H4 (cell line): ENCODE data around the gene CDK9. TPM values are rescaled to one million over a fixed set of nuclear protein-coding genes. Genes with fewer than 3 reads are reported as not detected.
"Not testable (repeated sequence)": the region's sequence is repeated elsewhere in the genome, so short reads cannot be mapped to it uniquely, and the experiment has no call there.

ENCODE experiments used
- DNase-seq: peaks from one replicate; pipeline ENCODE4 v3.0.0-alpha.2; 2015; ENCODE audit warnings: low spot score
- total RNA-seq: library from RNA; depleted of rRNA; stranded (reverse); fragments of >200 nt; shearing (Covaris generic); gene quantifications from 2 replicates; pipeline ENCODE4 v1.2.3, GENCODE V29; 2014; rRNA removed

The CDK9 gene
- total RNA-seq, 1 experiment from 2014 or later: 22.8 TPM

DNA sequence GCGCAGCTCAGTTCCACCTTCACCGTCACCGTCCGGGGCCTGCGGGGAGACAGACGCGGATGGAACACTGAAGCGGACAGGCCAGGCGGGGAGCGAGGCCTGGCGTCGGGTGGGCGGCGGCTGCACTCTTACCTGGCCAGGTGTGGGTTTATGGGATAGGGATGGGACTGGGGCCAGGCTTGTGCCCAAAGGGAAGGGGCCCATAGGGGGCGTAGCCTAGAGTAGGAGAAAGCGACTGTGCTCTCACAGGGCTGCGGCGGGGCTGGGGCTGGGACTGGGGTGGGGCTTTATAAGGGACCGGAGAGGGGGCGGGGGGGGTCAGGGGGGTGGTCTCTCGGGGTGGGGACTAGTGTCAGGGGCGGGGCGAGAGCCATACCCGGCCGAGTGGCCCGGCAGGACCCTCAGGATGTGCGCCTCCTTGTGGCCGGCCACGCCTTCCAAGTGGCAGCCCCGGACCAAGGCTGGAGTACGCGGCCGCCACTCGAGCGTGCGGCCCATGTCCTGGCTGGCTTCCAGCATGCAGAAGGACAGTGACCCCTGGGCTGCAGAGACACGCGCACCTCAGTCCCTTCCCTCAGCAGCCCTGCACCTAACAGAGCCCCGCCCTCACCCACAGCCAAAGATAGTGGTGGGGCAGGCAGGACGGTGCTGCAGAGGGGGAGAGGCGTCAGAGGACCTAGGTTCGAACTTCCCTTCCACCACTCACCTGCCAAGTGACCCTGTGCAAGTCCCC lies 39.7 kb downstream of the CDK9 start:
- no peak for DNase-seq

DNA sequence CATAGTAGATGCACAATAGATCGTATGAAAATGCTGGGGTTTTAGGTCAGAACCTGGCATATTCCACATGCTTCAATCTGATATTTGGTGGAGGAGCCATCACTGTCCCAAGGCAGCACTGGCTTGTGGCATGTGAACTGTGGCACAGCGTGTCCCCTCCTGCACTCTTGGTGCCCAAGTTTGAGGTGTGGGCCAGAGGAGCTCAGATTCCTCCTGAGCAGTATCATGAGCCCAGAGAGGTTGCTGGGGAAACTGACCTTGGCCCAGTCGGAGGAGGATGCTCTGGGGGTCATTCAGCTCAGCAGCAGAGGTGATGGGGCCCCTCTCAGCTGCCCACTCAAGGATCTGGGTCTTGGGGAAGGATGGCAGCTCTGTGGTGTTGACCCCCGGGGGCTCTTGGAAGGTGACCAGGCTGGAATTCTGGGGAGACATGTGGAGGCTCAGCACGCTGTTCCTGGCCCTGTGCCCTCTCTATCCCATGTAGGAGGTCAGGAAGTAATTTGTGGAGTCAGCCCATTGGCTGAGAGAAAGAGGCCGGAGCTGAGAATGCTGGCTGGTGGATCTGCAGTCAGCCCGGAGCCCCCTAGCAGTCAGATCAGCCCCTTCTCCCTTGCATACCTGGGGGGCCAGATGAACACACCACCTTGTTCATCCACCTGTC lies 40.5 kb downstream of the CDK9 start:
- DNase-seq: no peak

DNA sequence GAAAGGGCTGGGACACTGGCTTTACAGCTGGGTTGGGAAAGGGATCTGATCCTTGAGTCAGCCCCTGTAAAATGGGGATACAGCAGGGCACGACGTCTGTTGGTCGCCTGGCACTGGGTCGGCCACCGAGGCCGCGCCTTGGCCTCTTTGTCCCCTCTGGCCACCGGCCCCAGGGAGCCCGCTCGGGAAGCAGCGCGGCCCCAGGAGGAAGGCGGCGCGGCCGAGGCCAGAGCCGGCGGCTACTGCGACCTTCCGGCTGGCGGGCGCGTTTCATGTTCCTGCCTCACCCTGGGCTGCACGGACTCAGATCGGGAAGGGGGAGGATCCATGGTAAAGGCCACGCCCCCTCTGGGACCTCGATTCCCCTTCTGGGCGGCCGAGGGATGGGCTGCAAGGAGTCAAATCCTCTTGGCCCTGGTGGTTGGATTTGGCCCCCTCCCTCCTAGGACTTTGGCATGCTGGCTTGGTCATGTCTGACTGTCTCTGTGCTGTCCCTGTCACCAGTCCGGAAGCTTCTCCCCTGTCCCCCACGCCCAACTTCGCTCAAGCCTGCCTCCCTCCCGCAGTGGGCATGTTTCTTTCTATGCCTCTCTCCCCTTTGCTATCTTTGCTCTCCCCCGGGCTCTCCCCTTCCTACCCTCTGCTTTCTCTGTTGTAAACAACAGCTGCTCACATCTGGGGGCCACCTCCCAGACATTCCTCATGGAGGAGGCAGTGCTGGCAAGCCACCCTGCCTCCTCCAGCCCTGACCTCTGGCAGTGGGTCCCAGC lies 42.6 kb downstream of the CDK9 start:
- DNase-seq: no peak

DNA sequence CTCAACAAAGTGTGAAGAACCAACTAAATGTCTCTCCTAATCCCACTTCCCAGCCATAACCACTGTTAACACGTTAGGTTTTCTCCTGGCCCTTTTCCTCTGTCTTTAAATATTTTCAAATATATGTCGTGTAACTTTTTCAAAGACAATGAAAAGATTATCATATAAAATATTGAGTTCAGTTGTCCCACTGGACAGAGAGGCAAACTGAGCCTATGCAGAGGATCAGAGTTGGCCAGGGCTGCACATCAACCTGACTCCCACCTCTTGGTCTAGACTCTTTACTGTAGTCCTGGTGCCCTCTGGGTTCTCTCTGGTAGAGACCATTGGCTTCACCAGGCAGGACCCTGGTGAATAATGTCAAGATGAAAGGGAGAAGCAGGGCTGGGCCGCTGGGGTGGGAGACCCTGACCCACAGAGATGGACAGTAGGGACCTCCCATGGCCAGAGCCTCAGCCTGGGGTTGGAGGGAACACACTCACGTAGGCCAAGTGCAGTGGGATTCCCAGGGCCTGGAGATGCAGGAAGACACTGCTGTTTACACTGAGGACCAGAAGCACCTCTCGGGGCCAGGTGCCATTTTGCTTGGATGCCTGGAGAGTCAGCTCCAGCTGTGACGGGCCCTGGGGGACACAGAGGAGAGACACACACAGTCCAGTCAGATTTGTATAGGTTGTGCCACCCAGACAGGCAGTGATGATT lies 43.5 kb downstream of the CDK9 start:
- no peak for DNase-seq

DNA sequence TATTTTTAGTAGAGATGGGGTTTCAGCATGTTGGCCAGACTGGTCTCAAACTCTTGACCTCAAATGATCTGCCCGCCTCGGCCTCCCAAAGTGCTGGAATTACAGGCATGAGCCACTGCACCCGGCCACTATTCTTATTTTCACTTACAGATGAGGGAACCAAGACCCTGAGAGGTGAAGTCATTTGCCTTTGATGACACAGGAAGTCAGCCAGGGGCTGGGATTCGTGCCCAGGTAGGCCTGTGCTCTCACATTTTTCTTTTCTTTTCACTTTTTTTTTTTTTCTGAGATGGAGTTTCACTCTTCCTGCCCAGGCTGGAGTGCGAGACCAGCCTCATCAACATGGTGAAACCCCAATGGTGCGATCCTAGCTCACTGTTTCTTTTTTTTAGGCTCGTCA lies 46.4 kb downstream of the CDK9 start:
- DNase-seq: no peak

DNA sequence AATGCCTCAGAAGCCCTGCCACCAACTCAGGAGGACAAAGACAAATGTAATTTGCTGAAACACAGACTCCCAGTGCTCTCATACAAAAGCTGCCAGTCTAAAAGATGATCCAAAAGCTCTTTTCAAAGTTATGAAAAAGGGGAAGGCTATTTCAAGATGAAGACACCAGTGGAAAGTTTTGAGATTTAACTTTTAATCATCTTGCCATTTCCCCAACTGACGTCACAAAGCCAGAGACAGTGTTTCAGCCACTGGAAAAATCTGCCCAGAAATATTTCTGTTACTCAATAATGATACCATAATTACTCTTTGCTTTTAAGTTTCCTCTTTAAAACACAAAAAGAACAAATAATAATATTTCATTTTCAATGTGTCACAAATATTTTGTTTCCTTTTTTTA lies 47.7 kb downstream of the CDK9 start:
- no peak for DNase-seq

DNA sequence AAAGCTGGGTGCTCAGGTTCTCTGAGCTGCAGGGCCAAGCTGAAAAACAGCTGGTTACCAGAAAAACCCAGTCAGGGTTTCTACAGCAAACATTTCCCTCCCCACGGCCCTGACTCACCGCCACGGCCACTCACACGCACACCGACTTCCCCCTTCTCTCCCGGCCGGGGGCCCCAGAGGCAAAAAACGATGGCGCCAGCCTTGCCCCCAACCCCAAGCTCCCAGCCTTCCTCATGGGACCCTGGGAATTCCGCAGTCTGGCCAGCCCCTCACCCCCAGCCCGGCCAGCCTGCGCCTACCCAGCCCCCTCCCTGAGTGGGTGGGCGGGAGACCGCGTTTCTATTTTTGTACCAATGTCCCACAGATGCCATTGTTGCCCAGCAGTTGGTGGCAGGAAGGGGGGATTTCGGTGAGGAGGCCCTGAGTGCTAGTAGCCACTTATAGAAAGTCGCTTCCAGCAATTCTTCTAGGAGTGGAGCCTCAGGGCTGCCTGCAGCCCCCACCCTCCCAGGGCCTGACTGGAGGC lies 50.2 kb downstream of the CDK9 start:
- no peak for DNase-seq

DNA sequence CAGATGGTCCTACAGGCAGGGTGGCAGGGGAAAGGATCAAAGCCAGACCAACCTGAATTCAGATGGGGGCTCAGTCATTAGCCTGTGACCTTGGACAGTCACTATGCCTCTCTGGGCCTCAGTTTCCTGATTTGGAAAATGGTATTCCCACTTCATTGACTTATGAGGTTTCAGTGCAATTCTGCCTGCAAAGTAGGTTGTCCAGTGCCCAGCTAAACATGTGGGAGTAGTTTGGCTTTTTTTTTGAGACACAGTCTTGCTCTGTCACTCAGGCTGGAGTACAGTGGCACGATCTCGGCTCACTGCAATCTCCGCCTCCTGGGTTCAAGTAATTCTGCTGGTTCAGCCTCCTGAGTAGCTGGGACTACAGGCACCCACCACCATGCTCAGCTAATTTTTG lies 50.7 kb downstream of the CDK9 start:
- DNase-seq: not testable (repeated sequence)

DNA sequence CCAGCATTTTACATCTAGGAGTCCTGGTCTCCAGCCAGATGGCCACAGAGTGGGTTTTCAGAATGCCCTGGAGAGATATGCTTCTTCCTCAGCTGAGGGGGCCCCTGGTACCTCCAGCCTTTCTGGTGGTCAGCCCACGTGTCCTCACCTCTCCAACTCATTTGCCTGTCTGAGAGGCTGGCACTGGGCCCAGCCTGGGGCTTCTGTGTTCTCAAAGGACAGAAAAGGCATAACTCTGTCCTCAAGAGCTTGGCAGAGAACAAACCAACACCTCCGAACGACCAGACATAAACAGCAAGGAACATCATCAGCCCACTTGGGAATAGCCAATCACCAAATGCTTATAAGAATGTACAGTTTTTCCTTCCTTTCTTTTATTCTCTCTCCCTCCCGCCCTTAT lies 51.5 kb downstream of the CDK9 start:
- DNase-seq: no peak

DNA sequence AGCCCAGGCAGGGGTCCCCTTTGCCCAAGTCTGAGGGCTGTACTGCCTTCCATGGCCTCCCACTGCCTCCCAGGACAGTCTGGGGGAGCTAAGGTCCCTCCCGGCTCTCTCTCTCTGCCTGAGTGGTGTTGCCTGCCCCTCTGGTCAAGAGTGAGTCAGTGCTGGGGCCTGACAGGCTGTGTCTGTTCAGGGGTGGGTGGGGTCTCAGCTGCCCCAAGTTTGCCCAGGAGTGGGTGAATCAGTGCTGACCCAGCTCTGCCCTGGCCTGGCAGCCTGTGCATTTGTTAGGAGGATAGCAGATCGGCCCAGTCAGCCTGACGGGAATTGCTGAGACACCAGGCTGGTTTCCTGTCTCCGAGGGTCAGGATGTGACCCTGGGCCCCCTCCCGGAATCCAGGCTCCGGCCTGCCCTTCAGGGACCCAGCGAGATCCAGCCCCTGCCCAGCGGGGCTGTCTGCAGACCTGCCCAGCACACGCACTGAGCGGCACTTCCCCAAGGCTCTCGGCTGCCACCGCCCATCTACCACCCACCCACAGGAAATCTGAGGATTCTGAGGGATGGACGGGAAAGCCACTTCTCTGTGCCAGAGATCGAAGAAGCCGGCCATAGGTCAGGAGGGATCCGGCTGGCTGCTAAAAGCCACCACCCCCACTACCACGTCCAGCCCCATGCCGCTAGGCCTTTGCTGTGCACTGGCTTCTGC lies 52.7 kb downstream of the CDK9 start:
- no peak for DNase-seq

Other genes starting within 250 kb of the CDK9 start
- 7.2 and 18.8 TPM in 2 replicates for gene STXBP1, start 173.8 kb upstream of the CDK9 start, total RNA-seq
- not detected in 2 replicates for gene CFAP157, start 79.0 kb upstream of the CDK9 start, total RNA-seq
- 9.9 and 11.4 TPM in 2 replicates for gene PTRH1, start 70.4 kb upstream of the CDK9 start, total RNA-seq
- not detected in 2 replicates for gene TTC16, start 70.0 kb upstream of the CDK9 start, total RNA-seq
- 6.3 and 11.5 TPM in 2 replicates for gene TOR2A, start 50.7 kb upstream of the CDK9 start, total RNA-seq
- 0.12 and 0.23 TPM in 2 replicates for gene SH2D3C, start 7.4 kb upstream of the CDK9 start, total RNA-seq
- gene FPGS, start 16.8 kb downstream of the CDK9 start, total RNA-seq: 32.8 and 49.8 TPM in 2 replicates
- 1.8 and 3.0 TPM in 2 replicates for gene ENG, start 68.6 kb downstream of the CDK9 start, total RNA-seq
- gene AK1, start 91.6 kb downstream of the CDK9 start, total RNA-seq: 25.3 and 45.7 TPM in 2 replicates
- gene ST6GALNAC6, start 113.6 kb downstream of the CDK9 start, total RNA-seq: 12.4 and 14.8 TPM in 2 replicates
- gene ST6GALNAC4, start 131.0 kb downstream of the CDK9 start, total RNA-seq: 5.2 and 12.8 TPM in 2 replicates
- 0.95 and 2.6 TPM in 2 replicates for gene PIP5KL1, start 144.7 kb downstream of the CDK9 start, total RNA-seq
- 31.1 and 35.4 TPM in 2 replicates for gene DPM2, start 151.8 kb downstream of the CDK9 start, total RNA-seq
- 7.6 and 10.6 TPM in 2 replicates for gene EEIG1, start 195.0 kb downstream of the CDK9 start, total RNA-seq